Hematopoietic multipotent progenitor cell treated with erythropoietin and hydrocortisone succinate and interleukin-3 and kit ligand, for 8 days (in vitro differentiated cells): ENCODE data around the gene SATB2.

Source experiments
- DNase-seq: peaks from one replicate; pipeline ENCODE4 v3.0.0-alpha.2; 2015

SATB2 gene

DNA sequence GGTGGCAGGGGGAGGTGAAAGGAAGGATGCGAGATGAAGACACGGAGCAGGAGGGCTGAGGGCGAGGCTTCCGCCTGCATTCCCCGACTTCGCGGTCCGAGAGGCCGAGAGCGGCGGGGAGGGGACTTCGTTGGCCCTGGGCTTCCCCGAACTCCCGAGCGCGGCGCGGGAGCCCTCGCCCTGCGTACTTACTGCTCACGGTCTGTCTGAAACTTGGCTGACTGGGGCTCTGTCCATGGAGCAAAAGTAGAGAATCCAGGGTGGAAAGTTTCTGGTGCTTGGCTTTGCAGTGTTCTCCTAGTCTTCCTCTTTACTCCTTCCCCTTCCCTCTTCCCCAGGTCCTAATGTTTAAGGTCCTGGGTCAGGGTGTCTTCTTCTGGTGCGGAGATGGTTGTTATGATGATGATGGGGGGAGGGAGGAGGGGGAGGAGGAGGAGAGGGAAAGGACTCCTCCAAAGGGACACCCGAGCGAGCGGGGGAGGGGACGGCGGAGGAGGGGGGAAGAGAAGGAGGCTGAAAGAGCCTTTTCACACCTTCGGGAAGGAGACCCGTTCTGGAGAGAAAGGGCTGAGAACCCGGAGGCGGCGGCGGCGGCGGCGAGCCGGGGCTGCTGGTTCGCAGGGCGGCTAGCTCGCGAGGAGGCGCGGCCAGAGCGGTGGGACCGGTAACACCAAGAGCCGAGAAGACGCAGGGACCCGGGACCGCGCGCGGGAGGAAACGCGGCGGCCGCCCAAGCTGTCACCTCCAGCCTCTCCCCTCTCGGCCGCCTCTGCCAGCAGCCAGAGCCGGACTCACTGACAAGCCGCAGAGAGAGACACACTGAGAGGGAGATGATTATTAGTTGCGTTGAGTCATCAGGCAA lies at the start of gene SATB2:
TSS of gene SATB2 (minus strand) at position 793 of the 862 bp plus-strand sequence. CDS start 1,902 bp downstream, outside the sequence.
- no peak for DNase-seq

DNA sequence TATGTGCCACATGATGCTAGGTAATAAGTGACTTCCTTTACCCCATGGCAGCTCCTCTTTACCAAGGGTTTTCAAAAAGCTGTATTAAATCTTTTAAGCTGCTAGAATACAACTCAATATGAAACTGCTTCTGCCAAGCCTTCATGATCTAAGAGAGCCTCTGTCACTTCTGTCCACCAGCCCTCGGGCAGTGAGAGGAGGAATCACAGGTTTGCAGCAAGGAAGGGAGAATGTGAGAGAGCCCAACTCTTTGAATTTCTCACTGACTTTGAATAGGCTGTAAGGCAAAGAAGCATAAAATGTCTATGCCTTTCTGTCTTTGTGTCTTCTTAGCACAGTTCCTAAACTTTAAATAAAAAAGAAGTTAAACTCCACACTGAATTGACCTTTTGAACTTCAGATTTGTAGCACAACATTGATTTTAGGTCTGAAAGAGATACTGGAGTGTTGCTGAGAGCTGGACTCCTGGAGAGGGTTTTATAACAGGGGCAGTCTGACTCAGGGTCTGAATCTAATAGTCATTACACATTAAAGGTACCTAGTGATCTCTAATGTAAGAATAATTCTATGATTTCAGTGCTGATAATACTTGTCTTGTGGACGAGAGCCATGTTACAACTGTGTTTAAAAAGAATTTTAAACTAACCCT lies 48.1 kb upstream of the SATB2 start:
- no peak for DNase-seq

DNA sequence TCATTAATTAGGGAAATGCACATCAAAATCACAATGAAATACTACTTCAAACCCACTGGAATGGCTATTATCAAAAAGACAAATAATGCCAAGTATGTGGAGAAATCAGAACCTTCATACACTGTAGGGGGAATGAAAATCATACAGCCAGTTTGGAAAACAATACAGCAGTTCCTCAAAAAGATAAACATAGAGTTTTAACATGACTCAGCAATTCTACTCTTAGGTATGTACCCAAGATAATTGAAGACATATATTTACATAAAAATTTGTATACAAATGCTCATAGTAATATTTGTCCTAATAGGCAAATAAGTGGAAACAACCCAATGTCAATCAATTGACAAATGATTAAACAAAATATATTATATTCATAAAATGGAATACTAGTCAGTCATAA lies 45.4 kb upstream of the SATB2 start:
- DNase-seq: no peak

DNA sequence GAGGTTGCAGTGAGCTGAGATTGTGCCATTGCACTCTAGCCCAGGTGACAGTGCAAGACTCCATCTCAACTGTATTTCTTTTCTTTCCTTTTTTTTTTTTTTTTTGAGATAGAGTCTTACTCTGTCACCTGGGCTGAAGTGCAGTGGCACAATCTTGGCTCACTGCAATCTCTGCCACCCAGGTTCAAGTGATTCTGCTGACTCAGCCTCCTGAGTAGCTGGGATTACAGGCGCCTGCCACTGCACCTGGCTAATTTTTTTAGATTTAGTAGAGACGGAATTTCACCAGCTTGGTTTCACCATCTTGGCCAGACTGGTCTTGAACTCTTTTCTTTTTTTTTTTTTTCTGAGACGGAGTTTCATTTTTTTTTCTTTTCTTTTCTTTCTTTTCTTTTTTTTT lies 41.3 kb upstream of the SATB2 start:
- DNase-seq: no peak

DNA sequence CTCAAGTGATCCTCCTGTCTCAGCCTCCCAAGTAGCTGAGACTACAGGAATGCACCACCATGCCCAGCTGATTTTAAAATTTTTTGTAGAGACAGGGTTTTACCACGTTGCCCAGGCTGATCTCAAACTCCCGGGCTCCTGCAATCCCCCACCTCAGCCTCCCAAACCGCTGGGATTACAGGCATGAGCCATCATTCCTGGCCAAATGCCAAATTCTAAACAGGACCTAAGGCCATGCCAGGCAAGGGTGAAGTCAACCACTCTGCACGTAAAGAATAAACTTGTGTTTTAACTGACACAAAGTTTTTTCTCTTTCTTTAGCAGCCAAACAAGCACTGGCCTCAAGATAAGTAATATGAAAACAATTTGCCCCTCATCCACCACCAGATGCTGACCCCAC lies 37.4 kb upstream of the SATB2 start:
- no peak for DNase-seq

DNA sequence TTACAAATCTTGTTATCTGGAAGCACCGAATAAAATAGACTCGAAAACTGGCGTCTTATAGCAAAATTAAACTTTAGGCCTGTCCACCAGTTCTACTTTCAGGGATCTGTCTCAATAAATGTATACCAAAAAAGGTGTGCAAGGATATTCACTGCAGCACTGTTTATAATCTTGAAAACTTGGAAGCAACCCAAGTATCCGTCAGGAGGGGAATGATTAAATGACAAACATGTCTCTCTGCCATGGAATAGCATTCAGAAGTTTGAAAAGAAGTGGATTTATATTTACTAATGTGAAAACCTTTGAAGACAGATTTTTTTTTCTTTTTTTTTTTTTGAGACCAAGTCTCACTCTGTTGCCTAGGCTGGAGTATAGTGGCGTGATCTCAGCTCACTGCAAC lies 32.3 kb upstream of the SATB2 start:
- no peak for DNase-seq

DNA sequence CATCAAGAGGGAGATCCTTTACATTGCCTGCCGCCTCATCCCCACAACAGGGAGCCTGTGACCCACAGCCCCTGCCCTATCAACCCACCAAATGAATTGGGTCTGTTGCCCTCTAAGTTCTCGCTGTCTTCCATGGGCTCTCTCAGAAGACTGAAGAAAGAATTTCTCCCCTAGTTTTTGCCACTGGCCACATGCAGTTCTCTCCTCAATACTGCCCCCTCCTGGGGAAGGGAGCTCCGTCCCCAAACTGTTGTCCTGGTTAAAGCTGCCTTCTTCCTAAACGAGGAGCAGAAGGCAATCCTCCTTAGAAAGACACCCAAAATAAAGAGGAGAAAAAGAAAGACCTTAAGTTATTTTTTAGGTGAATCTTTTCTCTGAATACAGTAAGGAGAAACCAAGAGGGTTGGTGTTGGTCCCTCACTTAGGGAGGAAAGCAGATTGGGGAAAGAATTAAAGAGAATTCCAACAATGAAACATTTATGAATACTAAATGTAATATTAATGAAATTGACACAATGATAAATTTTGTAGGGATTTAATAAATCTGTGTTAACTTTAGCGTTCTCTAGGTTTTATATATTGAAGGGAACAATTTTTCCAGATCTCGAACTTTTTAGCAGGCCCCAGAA lies 31.1 kb upstream of the SATB2 start:
- peak; percentile 51 for DNase-seq

DNA sequence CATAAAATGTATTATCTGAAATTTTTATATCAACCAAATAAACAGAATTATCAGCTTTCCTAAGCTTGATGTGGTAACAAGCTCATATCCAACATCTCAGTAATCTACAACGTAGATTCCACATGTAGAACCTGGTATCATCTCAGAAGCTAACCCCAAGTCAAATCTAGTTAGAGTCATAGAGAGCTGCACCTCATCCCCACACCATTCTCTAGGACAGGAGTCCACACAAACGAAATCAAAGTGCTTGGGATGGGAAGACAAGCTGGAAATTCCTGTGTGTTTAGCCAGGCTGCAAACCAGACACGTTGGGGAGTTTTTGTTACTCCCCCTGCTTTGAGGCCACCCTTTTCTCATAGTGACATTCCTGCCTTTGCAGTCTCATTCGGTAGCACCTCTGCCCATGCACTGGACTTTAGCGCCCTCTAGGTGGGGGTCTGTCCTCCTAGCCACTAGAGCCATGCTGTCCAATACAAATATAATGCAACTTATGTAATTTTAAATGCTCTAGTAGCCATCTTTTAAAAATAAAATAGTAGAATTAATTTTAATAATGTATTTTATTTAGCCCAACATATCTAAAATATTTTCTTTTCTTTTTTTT lies 28.1 kb upstream of the SATB2 start:
- peak; percentile 53 for DNase-seq

DNA sequence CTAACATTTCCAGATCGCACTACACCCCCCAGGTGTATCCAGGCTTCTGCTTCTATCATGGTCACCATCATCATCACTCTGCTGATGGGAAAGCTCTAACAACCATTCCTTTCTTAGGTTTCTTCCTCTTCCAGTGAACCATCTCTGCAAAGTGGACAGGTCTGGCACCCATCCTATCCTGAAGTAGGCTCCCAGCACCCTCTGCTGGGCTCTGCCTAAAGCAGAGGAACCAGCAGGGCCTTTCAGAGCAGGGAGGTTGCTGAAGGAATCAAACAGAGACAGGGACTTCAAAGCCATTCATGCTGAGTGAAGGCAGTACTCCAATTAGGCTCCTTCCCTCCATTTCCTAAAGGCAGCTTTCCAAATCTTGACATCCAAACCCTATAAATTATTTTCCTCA lies 27.2 kb upstream of the SATB2 start:
- no peak for DNase-seq

DNA sequence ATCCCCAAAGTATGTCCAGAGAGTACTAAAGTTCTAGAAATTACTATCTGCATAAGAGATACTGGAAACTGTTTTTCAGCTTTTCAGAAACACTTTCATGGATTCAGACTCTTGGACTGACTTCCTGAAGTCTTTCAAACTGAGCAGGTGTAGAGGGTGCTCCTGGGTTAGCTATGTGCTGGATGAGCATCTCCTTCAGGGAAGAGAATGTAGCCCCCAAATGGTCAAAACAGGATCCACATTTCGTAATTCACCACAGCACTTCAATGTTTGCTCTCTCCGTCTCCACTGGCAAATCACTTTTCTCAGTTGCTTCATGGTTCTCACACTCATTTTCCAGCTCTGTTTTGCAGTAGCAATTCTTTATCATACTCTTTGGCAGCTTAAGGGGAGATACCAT lies 23.2 kb upstream of the SATB2 start:
- DNase-seq: no peak

DNA sequence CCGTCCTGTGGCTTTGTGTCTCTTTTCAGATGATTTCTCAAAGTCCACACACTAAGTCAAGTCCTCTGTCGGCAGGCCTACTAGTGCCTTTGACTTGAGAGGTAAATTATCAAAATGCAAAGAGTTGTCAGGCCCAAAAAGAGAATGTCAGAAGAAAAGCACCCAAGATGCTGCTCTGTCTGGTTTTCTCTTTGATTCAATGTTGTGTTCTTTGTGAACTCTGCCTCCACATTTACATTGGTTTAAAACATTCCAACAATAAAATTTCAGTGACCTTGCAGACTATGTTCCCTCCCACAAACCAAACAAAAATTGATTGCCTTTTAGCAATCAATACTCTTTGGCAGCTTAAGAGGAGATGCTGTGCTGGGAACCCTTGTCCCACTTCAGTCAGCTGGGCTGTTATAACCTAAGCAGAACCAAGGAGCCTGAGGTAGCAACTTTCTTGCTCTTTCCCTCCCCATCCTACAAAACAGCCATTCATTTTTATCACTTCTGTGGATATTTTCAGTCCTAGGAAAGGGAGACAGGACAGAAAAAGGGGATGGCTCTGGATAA lies 19.6 kb upstream of the SATB2 start:
- no peak for DNase-seq

DNA sequence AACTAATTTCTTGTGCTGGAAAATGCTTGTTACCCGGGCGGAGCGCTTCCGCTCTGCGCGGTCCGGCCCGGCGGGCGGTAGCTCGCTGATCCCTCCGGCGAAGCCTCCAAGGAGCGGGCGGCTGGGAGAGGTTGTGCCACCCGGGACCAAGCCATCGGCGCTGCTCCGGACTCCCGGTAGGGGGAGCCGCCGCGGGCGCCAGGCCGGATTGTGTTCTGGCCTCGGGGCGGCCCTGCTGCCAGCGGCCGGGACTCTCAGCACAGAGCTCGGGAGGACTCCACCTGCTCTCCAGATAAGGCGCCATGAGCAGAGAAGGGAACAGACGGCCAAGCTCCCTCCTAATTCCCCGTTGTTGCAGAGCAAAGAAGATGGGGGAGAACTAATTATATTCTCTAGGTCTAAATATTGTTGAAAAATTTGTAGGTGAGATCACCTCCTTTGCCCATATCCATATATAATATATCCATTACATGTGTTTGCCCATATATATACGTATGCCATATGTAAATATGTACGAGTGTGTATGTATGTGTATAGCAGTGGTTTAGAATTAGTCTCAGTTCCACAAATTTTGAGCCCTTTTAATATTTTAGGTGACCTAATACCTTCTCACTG lies 13.8 kb upstream of the SATB2 start:
- DNase-seq: peak; percentile 56

DNA sequence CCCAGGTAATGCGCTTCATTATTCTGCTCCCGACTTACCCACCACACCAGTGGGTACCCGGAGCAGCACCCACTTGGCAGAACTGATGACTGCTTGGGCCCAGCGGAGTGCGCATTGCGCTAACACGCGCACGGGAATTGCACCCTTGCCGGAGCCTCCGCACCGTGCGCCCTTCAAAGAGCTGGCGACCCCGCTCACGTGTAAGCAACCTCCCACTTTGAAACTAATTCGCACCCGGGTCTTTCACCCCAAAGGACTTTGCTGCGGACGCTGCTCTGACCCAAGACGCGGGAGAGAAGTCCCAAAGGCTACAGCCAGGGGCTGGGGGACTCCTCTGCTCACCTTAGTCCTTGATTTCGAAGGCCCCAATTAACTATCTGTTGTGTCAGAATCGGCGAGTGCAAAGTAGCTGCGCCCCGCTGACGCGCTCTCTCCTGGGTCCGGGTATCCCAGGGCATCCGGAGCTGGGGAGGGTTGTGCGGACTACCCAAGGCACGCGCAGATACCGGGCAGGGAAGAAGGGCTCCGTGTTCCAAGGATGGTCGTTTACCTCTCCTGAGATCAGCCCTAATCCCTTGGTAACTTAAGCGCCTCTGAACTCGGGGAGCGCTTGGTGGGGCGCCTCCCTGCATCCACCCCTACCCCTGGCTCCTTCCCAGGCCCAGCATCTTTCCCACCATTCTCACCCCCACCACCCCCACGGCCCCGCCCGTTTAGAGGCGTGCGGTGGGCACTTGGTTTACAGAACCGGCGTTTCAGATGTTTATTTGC lies 13.1 kb upstream of the SATB2 start:
- no peak for DNase-seq

DNA sequence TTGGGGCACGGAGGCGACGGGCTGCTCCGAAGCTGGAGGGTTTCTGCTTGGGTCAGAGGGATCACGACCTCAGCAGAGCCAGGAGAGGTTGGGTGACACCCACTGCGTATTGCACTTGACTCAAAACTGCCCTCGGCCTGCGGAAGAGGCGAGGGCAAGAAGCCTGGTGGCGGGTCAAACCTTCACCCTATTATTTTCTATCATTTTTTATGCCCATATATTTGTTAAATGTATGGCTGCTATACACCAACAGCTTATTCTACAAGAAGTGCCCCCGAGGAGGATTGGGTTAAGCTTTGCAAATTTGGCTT lies 12.6 kb upstream of the SATB2 start:
- DNase-seq: no peak

DNA sequence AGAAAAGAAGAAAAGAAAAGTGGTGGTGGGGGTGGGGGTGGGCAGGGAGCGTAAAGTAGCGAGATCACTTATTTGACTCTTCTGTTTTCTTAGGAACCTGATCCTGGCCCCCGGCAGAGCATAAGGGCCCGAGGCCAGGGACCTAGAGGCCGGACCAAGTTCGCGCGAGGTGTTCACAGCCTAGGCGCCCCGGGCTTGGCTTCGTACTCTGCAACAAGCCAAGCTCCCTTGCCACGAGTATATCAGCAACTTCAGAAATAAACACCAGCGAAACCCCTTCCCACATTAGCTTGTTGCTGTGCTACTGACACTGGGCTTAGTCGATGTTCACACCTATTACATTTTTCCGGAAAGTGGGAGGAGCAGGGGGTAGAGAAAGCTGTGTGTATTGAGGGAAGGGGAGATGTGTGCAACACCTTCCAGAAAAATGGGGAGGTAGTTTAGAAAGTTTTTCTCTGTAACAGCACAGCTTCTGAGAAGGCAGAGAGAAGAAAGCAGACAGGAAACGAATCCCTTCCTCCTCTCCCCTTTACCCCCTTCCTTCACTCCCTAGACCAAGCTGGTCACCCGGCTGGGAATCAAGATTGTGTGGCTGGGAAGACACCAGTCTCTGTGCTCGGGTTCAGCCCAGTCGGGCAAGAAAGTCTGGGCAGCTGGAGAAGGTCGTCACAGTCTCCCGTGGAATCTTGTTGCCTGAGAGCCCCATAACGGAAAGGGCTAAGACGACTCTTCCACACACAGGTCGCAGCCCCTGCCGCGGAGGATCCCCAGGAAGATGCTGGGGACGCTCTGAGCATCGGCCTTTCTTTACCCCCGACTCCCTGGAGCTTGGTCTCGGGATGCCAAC lies 12.0 kb upstream of the SATB2 start:
- DNase-seq: no peak

DNA sequence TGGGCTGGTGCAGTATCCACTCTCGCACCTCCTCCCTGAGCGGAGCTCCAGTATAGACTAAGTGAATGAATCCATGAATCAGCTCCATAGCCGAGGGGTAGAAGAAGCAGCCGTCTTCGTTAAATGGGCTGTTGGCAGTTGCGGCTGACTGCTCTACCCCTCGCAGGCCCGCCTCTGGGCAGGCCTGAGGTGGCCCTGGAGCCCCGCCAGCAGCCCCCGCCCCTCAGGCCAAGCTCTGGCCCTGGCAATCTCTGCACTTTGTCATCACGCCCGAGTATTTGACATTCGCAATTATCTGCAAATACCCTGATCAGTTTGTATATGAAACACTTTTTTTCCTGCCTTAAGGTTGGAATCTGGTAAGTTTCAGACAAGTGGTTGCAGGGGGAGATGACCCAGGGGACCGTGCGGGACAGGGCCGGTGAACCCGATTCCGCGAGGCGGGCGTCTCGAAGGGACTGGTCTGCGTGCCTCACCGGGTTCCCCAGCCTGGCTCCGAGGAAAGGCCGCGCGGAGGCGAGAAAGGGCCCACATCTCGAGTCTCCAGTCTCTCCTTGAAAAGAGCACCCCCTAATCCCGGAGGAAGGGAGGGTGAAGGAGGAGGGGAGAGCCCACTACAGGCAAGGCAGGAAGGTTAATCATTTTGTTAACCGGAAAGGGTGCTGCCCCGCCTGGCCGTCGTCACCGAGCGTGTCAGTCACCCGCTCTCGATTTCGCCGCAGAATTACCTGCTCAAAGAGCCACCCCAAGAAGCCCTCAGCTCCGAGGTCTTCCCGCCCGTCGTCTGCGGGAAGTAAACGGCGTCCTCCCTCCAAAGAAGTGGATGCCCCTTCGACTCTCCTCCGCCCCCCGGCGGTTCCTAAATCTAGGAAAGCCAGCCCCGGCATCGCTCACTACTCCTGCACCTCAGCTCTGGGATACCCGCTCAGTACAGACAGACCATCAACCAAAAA lies 11.1 kb upstream of the SATB2 start:
- no peak for DNase-seq

DNA sequence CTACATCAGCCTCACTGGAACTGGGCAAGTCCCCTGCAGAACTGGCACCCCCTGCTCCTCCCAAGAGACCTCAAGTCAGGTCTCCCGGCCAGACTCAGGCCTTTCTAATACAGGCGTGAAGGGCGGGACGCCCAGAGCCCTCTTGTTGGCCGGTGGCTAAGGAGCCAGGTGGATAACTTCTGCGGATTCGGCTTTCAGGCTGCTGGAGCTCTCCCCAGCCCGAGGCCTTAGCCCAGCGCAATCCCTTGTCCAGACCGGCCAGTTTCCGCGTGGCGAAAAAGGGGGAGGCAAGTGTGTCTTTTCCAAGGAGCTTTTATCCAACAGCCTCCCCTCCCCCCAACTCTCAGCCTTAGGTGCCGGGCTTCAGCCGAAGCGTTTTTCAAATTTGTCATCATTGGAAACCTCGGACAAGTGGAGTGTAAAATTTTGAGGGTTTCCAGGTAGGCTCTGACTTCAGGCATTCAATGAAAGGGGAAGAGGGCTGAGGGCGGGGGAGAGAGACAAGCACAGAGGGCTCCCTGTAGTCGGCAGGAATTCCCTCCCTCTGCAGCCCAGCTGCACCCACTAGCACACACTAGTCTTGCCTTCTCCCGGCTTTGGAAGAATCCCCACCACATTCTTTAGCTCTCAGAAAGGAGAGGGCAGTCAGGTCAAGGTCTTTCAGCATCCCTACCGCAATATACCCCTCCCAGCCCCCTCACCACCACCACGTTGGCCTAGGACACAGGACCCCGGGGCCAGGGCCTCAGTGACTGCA lies 9.5 kb upstream of the SATB2 start:
- no peak for DNase-seq

DNA sequence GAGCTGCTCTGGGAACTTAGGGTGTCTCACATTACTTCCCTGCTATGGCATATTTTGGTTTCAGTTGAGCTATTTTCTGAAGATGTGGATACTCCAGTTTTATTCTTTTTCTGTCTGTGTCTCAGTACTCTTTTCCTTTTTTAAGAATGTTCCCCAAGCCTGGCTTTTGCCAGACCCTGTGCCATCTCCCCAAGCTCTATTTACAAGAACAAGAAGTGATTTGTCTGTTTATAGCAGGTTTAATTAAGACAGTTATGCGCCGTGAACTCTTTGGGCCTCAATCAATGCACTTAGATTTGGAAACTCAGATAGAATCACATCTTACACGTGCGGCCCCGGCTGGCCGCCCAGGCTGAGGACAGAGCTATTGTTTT lies 8.9 kb upstream of the SATB2 start:
- DNase-seq: no peak

DNA sequence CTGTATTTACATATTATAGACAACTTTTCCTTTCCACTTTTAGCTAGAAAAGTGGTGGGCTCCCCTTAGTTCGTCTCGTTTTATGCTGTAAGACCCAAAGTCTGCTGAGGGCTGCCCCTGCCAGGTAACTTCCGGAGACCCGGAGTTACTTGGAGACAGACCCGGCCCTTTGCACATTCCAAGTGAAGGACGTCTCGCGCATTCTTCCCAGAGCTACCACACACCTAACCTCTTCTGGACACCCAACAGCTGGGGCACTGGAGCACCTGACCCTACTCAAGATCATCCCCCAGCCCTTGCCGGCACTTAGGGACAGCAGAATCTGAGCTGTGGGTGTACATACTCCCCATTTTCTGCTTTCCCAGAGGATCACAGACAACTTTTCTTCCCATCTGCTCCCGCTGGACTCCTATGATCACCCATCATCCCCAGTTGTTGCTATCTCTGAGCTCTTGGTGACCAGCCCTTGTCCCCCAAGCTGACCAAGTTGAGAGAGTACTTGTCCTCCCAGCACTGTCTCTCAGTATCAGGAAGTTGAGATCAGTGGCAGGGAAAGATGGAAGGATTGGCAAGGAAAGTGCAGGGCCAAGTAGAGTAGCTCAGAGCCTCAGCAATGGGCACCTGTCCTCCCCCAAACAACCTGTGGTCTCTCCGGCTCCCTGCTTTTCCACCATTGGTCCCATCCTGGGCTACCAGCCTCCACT lies 8.4 kb upstream of the SATB2 start:
- DNase-seq: no peak
